AG04449 (cell line): Measurements from ENCODE around the gene GRIN3B.

Experiments
- CTCF ChIA-PET: fragments of 350-600 bp; formaldehyde crosslinking; extraction: SDS; loops from one replicate; lab custom pipeline; 2021; ENCODE audit warnings: antibody characterized with exemption; lab: Yijun Ruan, JAX
- POLR2A ChIA-PET: fragments of 400-600, 350-600 bp; formaldehyde crosslinking; extraction: SDS; loops from one replicate; lab custom pipeline; 2020; ENCODE audit warnings: antibody characterized with exemption, inconsistent platforms; lab: Yijun Ruan, JAX
- DNase-seq: peaks from one replicate; pipeline ENCODE4 v3.0.0-alpha.2; 2010; ENCODE audit warnings: low read depth, low spot score
- H3K4me3 ChIP-seq: 2 replicates; pipeline ENCODE4 v1.5.1; 2011; ENCODE audit warnings: low read depth, mild to moderate bottlenecking, control low read depth, low read length
- CTCF ChIP-seq: IDR thresholded peaks from one replicate; pipeline ENCODE4 v1.5.1; 2011; ENCODE audit warnings: mild to moderate bottlenecking, moderate library complexity, low read length, control low read depth, inconsistent platforms; ENCODE audit not compliant: insufficient read depth; ENCODE audit errors: missing control alignments

GRIN3B gene

GRCh38 chr19:991932-992669 is 8.1 kb upstream of the GRIN3B start:
- CTCF ChIA-PET: no interaction called here
- POLR2A ChIA-PET: no interaction called here
- no peak for TF ChIP-seq CTCF
- no peak overlapping the region for H3K4me3 ChIP-seq
- DNase-seq: no peak

- DNase-seq: no peak
- no peak for TF ChIP-seq CTCF
- POLR2A ChIA-PET: no interaction called here
- H3K4me3 ChIP-seq: no peak overlapping the region
- CTCF ChIA-PET: interaction anchor here (0.7 kb wide), 1 partner anchor 9 kb away, joined by 4 read pairs; the partner anchor contains the start of gene WDR18
Observed at GRCh38 chr19:992670-993055, 7.6 kb upstream of the GRIN3B start.

GRCh38 chr19:993361-993830 is 6.8 kb upstream of the GRIN3B start:
- no peak for DNase-seq
- TF ChIP-seq CTCF: no peak
- ChIA-PET POLR2A (no interaction called here), CTCF (interaction anchor here (0.7 kb wide), 1 partner anchor 10 kb away, joined by 4 read pairs; the partner anchor contains the start of gene WDR18)
- H3K4me3 ChIP-seq: no peak overlapping the region

DNA sequence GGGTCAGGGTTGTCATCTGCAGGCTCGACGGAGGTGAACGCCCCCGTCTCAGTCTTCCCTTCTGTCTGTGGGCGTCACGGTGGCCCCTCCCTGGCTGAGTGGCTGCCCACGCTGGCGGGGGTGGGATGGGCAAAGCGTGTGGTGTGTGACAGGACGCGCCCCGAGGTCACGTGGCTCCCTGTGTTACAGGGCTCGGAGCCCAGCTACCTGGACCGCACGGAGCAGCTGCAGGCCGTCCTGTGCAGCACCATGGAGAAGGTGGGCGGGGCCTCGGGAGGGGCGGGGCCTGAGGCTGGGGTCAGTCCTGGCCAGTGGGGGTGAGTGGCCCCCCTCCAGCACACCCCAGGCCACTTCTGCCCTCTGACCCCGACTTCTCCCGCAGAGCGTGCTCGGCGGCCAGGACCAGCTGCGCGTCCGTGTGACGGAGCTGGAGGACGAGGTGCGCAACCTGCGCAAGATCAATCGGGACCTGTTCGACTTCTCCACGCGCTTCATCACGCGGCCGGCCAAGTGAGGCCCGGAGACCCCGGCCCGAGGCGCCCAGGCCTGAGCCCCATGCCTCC is 6.3 kb upstream of the GRIN3B start:
- TF ChIP-seq CTCF: no peak
- ChIA-PET CTCF (interaction anchor here (1.0 kb wide), 1 partner anchor 10 kb away, joined by 3 read pairs; the partner anchor contains the start of gene WDR18), POLR2A (no interaction called here)
- no peak for DNase-seq
- no peak overlapping the region for H3K4me3 ChIP-seq

DNA sequence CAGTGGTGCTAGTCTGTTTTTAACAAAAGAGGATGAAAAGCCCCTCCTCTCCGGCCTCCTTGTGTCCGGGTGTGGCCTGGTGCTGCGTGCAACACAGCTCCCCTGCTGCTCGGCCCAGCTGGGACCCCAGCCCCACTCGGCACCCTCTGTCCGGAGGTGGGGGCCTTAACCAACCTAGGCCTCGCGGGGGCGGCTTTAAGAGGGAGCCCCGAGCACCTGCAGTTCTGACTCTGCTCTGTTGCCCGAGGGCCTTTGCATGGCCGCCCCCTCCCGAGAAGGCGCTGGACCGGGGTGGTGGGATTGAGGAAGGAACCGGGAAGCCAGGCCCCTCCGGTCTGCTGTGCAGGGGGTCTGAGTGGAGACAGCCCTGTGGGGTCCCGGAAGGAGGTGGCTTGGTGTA is 5.7 kb upstream of the GRIN3B start:
- ChIA-PET CTCF (interaction anchor here (1.0 kb wide), 2 partner anchors 10 to 72 kb away, joined by 3 to 4 read pairs; partner anchors contain the start of gene WDR18), POLR2A (no interaction called here)
- DNase-seq: no peak
- TF ChIP-seq CTCF: no peak
- no peak overlapping the region for H3K4me3 ChIP-seq
